ENCODE results near the gene C1orf53. TPM values are rescaled to one million over a fixed set of nuclear protein-coding genes. Genes with fewer than 3 reads are reported as not detected.

The C1orf53 gene
- total RNA-seq, 4 donors from 2014 or later, result 0.83 to 5.4 TPM; not detected in 2

GRCh38 chr1:197902131-197902453 lies 338 bp upstream of the C1orf53 start:
- peak overlapping the region; percentile 83 to 88 (median 88) for H3K27ac ChIP-seq (replicated peaks in 1 of 4)
- peaks cover 5 to 16% (median 10%) of the 10 kb centered on the region in 4 donors for H3K4me1 ChIP-seq
- DNase-seq (ENCODE audit: extremely low spot score), result no peak
- peak overlapping the region; percentile 75 to 81 (median 79) for H3K4me3 ChIP-seq
- WGBS, result 13% methylated on average over 6 of the region's 6 CpGs
- peaks cover 0 to 26% (median 7%) of the 10 kb centered on the region in 4 donors for H3K27me3 ChIP-seq
- no peaks in the 10 kb centered on the region for H3K9me3 ChIP-seq
- no peaks in the 10 kb centered on the region for H3K36me3 ChIP-seq
- peak in 1 of 2 donors; percentile 3 for TF ChIP-seq POLR2AphosphoS5 (IDR thresholded peaks at IDR 0.05)
- no peak for TF ChIP-seq EP300 (IDR thresholded peaks at IDR 0.05)
- intact Hi-C loops (cut with DNase I), result loop anchor here (10.0 kb wide), 2 partner anchors 127 to 253 kb away; partner anchors contain the start of genes DENND1B and NEK7

- Histone ChIP-seq H3K27ac (replicated peaks in 1 of 4) (peak overlapping the region; percentile 83 to 88 (median 88)), H3K36me3 (no peaks in the 10 kb centered on the region), H3K4me3 (peak overlapping the region; percentile 75 to 81 (median 79)), H3K27me3 (peaks cover 0 to 37% (median 13%) of the 10 kb centered on the region in 4 donors), H3K9me3 (no peaks in the 10 kb centered on the region), H3K4me1 (peaks cover 5 to 16% (median 10%) of the 10 kb centered on the region in 4 donors)
- TF ChIP-seq POLR2A (IDR thresholded peaks at IDR 0.05; ENCODE audit: low read depth) (no peak), CTCF (IDR thresholded peaks at IDR 0.05) (no peak), EP300 (IDR thresholded peaks at IDR 0.05) (no peak), POLR2AphosphoS5 (IDR thresholded peaks at IDR 0.05) (no peak)
- 26% methylated on average over 3 of the region's 3 CpGs for WGBS
- intact Hi-C loops (cut with DNase I), result loop anchor here (10.0 kb wide), 2 partner anchors 128 to 252 kb away; partner anchors contain the start of genes DENND1B and NEK7
- no peak for DNase-seq (ENCODE audit: extremely low spot score)
Measured at GRCh38 chr1:197903196-197903514, 725 bp downstream of the C1orf53 start.

GRCh38 chr1:197904126-197904787 lies 1.8 kb downstream of the C1orf53 start:
- Histone ChIP-seq H3K27me3 (peaks cover 0 to 48% (median 24%) of the 10 kb centered on the region in 4 donors), H3K9me3 (no peaks in the 10 kb centered on the region), H3K4me1 (peaks cover 5 to 24% (median 10%) of the 10 kb centered on the region in 4 donors), H3K36me3 (no peaks in the 10 kb centered on the region), H3K27ac (replicated peaks in 1 of 4) (no peak overlapping the region), H3K4me3 (no peak overlapping the region)
- no peak for TF ChIP-seq EP300 (IDR thresholded peaks at IDR 0.05)
- TF ChIP-seq CTCF (IDR thresholded peaks at IDR 0.05), result no peak
- TF ChIP-seq POLR2A (IDR thresholded peaks at IDR 0.05; ENCODE audit: low read depth), result no peak
- no peak for TF ChIP-seq POLR2AphosphoS5 (IDR thresholded peaks at IDR 0.05)
- no peak for DNase-seq (ENCODE audit: extremely low spot score)
- 54% methylated on average over 11 of the region's 11 CpGs for WGBS
- intact Hi-C loops (cut with DNase I), result loop anchor here (10.0 kb wide), 2 partner anchors 129 to 251 kb away; partner anchors contain the start of genes DENND1B and NEK7

DNA sequence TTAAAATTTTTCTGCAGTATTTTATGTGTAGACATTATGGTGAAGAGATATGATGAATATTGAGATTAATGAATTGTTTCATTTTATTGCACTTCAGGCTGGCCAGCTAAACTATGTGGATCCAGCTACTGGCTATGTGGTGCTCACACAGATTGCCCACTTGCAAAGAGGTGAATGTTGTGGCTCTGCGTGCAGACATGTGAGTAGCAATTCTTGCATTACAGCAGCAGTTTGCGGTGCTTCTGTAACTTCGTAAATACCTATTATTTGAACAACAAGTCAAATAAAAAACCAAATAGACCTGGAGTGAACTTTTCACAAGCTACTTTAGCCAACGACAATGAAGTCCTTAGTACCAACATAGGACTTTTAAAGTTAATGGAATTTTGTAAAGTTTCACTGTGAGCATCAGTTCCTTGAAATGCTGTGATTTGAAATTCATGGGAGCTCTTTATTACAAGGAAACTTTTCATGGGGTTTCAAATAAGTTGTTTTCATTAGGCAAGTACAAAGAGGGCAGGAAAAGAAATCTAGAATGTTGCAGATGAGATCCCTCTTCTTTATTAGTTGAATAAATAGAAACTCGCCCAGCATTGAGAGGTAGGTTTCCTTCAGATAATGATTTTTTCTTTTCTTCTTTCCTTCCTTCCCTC lies 3.4 kb downstream of the C1orf53 start:
- Histone ChIP-seq H3K4me3 (no peak overlapping the region), H3K27ac (replicated peaks in 1 of 4) (no peak overlapping the region), H3K27me3 (peaks cover 0 to 64% (median 40%) of the 10 kb centered on the region in 4 donors), H3K36me3 (no peaks in the 10 kb centered on the region), H3K9me3 (no peaks in the 10 kb centered on the region), H3K4me1 (peaks cover 12 to 38% (median 20%) of the 10 kb centered on the region in 4 donors)
- WGBS, result 49% methylated on average over 5 of the region's 5 CpGs
- DNase-seq (ENCODE audit: extremely low spot score), result no peak
- TF ChIP-seq EP300 (IDR thresholded peaks at IDR 0.05), result no peak
- no peak for TF ChIP-seq POLR2AphosphoS5 (IDR thresholded peaks at IDR 0.05)
- no peak for TF ChIP-seq POLR2A (IDR thresholded peaks at IDR 0.05; ENCODE audit: low read depth)
- TF ChIP-seq CTCF (IDR thresholded peaks at IDR 0.05), result no peak
- intact Hi-C loops (cut with DNase I), result loop anchor here (10.0 kb wide), 2 partner anchors 131 to 249 kb away; partner anchors contain the start of genes DENND1B and NEK7
